Measurements from ENCODE around the gene GSG1L.

The GSG1L gene

DNA sequence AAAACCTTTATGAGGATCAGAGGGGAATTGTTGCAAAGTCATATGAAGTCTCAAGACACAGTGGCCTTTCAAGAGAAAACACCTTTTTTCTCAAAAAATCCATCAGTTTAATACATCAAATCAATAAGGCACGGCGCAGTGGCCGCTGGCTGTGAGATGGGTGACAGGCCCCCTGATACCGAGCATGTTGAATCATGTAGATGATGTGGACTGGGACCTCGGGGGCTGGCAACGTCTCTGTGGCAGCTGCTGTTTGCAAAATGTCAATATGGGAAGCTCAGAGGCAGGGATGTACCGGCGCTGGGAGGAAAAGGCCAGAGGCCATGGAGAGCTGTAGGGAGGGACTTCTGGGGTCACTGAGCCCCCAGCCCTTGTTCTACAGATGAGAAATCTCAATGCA lies 169.1 kb downstream of the GSG1L start:
- H2BK120ac ChIP-seq (ENCODE audit: low read depth, low read length) = no peak overlapping the region
- peaks cover 24 to 56% of the 10 kb centered on the region in 2 experiments for H3K27me3 ChIP-seq (ENCODE audit: control insufficient read depth in 1 of 2, insufficient read depth in 1 of 2, low read length in 2 of 2)
- no peak overlapping the region for H4K8ac ChIP-seq (ENCODE audit: low read length)
- no peak overlapping the region for H2AFZ ChIP-seq (ENCODE audit: low read depth, low read length)
- no peak overlapping the region for H3K27ac ChIP-seq (ENCODE audit: low read length, poor library complexity, severe bottlenecking)
- peaks cover 11% of the 10 kb centered on the region for H3K9me3 ChIP-seq (ENCODE audit: control insufficient read depth, low read length)
- H3K18ac ChIP-seq (ENCODE audit: low read depth in 1 of 2, low read length in 2 of 2) = no peak overlapping the region
- H3K4ac ChIP-seq (ENCODE audit: low read depth in 1 of 2, low read length in 2 of 2) = no peak overlapping the region
- H3K23ac ChIP-seq (ENCODE audit: low read length in 2 of 2) = no peak overlapping the region
- 85% methylated on average over 8 of the region's 8 CpGs for WGBS
- no peak overlapping the region for H4K91ac ChIP-seq (ENCODE audit: low read length)
- H3K4me2 ChIP-seq (ENCODE audit: low read length, poor library complexity, severe bottlenecking) = no peak overlapping the region
- no peak overlapping the region for H3K14ac ChIP-seq (ENCODE audit: low read length in 2 of 2)
- H2BK12ac ChIP-seq (ENCODE audit: low read length in 2 of 2) = no peak overlapping the region
- H3K79me1 ChIP-seq (replicated peaks; ENCODE audit: low read length, poor library complexity, severe bottlenecking) = no peaks in the 10 kb centered on the region
- H2BK5ac ChIP-seq (ENCODE audit: low read depth, low read length, poor library complexity, severe bottlenecking) = no peak overlapping the region
- no peak for DNase-seq
- no peaks in the 10 kb centered on the region for H3K36me3 ChIP-seq (ENCODE audit: control insufficient read depth in 1 of 2, insufficient read depth in 2 of 2, low read depth in 1 of 2, low read length in 2 of 2)
- H2BK15ac ChIP-seq (ENCODE audit: low read depth, poor library complexity, severe bottlenecking) = no peak overlapping the region
- H3K9ac ChIP-seq (ENCODE audit: low read length) = no peak overlapping the region
- H3K4me3 ChIP-seq (ENCODE audit: insufficient read depth in 1 of 2, low read depth in 1 of 2, low read length in 2 of 2) = no peak overlapping the region
- no peak overlapping the region for H2AK5ac ChIP-seq (ENCODE audit: low read length, severe bottlenecking)
- H3K4me1 ChIP-seq (ENCODE audit: control insufficient read depth, insufficient read depth, low read depth, low read length) = no peaks in the 10 kb centered on the region

DNA sequence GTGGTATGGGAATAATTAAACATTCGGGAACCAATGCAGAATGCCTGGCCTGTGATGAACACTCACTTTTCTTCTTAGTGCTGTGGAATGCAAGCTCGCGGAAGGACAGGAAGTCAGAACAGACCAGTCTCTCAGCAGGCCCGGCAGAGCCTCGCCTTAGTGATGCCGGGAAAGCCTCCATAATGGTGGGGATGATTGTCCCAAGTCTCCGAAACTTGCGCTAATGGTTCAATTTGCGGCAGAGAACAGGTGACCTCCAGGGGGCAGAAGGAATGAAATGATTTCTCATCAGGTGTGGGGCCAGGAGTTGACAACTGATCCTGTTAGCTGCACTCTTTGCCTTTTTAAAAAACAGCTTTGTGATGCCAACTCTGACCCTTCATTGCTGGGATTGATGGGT lies 170.6 kb downstream of the GSG1L start:
- no peaks in the 10 kb centered on the region for H3K36me3 ChIP-seq (ENCODE audit: control insufficient read depth in 1 of 2, insufficient read depth in 2 of 2, low read depth in 1 of 2, low read length in 2 of 2)
- 18% methylated on average over 9 of the region's 9 CpGs for WGBS

GRCh38 chr16:27890866-27891265 lies 172.6 kb downstream of the GSG1L start:
- no peak overlapping the region for H2BK15ac ChIP-seq (ENCODE audit: low read depth, poor library complexity, severe bottlenecking)
- H3K4me2 ChIP-seq (ENCODE audit: low read length, poor library complexity, severe bottlenecking) = no peak overlapping the region
- no peak overlapping the region for H4K91ac ChIP-seq (ENCODE audit: low read length)
- H3K4me1 ChIP-seq (ENCODE audit: control insufficient read depth, insufficient read depth, low read depth, low read length) = no peaks in the 10 kb centered on the region
- H3K4ac ChIP-seq (ENCODE audit: low read depth in 1 of 2, low read length in 2 of 2) = no peak overlapping the region
- no peak overlapping the region for H3K27ac ChIP-seq (ENCODE audit: low read length, poor library complexity, severe bottlenecking)
- H2BK5ac ChIP-seq (ENCODE audit: low read depth, low read length, poor library complexity, severe bottlenecking) = no peak overlapping the region
- H3K79me1 ChIP-seq (replicated peaks; ENCODE audit: low read length, poor library complexity, severe bottlenecking) = no peaks in the 10 kb centered on the region
- H4K8ac ChIP-seq (ENCODE audit: low read length) = no peak overlapping the region
- H3K23ac ChIP-seq (ENCODE audit: low read length in 2 of 2) = no peak overlapping the region
- no peak overlapping the region for H3K4me3 ChIP-seq (ENCODE audit: insufficient read depth in 1 of 2, low read depth in 1 of 2, low read length in 2 of 2)
- H3K9me3 ChIP-seq (ENCODE audit: control insufficient read depth, low read length) = peaks cover 1% of the 10 kb centered on the region
- no peaks in the 10 kb centered on the region for H3K36me3 ChIP-seq (ENCODE audit: control insufficient read depth in 1 of 2, insufficient read depth in 2 of 2, low read depth in 1 of 2, low read length in 2 of 2)
- H3K27me3 ChIP-seq (ENCODE audit: control insufficient read depth in 1 of 2, insufficient read depth in 1 of 2, low read length in 2 of 2) = peaks cover 22 to 57% of the 10 kb centered on the region in 2 experiments
- H3K14ac ChIP-seq (ENCODE audit: low read length in 2 of 2) = no peak overlapping the region
- WGBS = 53% methylated on average over 12 of the region's 12 CpGs
- H2AK5ac ChIP-seq (ENCODE audit: low read length, severe bottlenecking) = no peak overlapping the region
- no peak overlapping the region for H2BK12ac ChIP-seq (ENCODE audit: low read length in 2 of 2)
- H2BK120ac ChIP-seq (ENCODE audit: low read depth, low read length) = no peak overlapping the region
- no peak overlapping the region for H3K18ac ChIP-seq (ENCODE audit: low read depth in 1 of 2, low read length in 2 of 2)
- no peak for DNase-seq
- H3K9ac ChIP-seq (ENCODE audit: low read length) = no peak overlapping the region
- H2AFZ ChIP-seq (ENCODE audit: low read depth, low read length) = no peak overlapping the region

More for the DNA sequence above, 170.6 kb downstream of the GSG1L start:
- DNase-seq = no peak
- H3K9me3 ChIP-seq (ENCODE audit: control insufficient read depth, low read length) = peaks cover 11% of the 10 kb centered on the region
- H3K14ac ChIP-seq (ENCODE audit: low read length in 2 of 2) = no peak overlapping the region
- H3K9ac ChIP-seq (ENCODE audit: low read length) = no peak overlapping the region
- H3K4me3 ChIP-seq (ENCODE audit: insufficient read depth in 1 of 2, low read depth in 1 of 2, low read length in 2 of 2) = no peak overlapping the region
- peaks cover 21 to 61% of the 10 kb centered on the region in 2 experiments for H3K27me3 ChIP-seq (ENCODE audit: control insufficient read depth in 1 of 2, insufficient read depth in 1 of 2, low read length in 2 of 2)
- H3K23ac ChIP-seq (ENCODE audit: low read length in 2 of 2) = no peak overlapping the region
- no peaks in the 10 kb centered on the region for H3K79me1 ChIP-seq (replicated peaks; ENCODE audit: low read length, poor library complexity, severe bottlenecking)
- H2BK5ac ChIP-seq (ENCODE audit: low read depth, low read length, poor library complexity, severe bottlenecking) = no peak overlapping the region
- no peaks in the 10 kb centered on the region for H3K4me1 ChIP-seq (ENCODE audit: control insufficient read depth, insufficient read depth, low read depth, low read length)
- no peak overlapping the region for H2BK120ac ChIP-seq (ENCODE audit: low read depth, low read length)
- no peak overlapping the region for H3K4ac ChIP-seq (ENCODE audit: low read depth in 1 of 2, low read length in 2 of 2)
- H4K91ac ChIP-seq (ENCODE audit: low read length) = no peak overlapping the region
- H2AK5ac ChIP-seq (ENCODE audit: low read length, severe bottlenecking) = no peak overlapping the region
- no peak overlapping the region for H3K27ac ChIP-seq (ENCODE audit: low read length, poor library complexity, severe bottlenecking)
- no peak overlapping the region for H2BK15ac ChIP-seq (ENCODE audit: low read depth, poor library complexity, severe bottlenecking)
- no peak overlapping the region for H3K4me2 ChIP-seq (ENCODE audit: low read length, poor library complexity, severe bottlenecking)
- H4K8ac ChIP-seq (ENCODE audit: low read length) = no peak overlapping the region
- H3K18ac ChIP-seq (ENCODE audit: low read depth in 1 of 2, low read length in 2 of 2) = no peak overlapping the region
- H2BK12ac ChIP-seq (ENCODE audit: low read length in 2 of 2) = no peak overlapping the region
- H2AFZ ChIP-seq (ENCODE audit: low read depth, low read length) = no peak overlapping the region

DNA sequence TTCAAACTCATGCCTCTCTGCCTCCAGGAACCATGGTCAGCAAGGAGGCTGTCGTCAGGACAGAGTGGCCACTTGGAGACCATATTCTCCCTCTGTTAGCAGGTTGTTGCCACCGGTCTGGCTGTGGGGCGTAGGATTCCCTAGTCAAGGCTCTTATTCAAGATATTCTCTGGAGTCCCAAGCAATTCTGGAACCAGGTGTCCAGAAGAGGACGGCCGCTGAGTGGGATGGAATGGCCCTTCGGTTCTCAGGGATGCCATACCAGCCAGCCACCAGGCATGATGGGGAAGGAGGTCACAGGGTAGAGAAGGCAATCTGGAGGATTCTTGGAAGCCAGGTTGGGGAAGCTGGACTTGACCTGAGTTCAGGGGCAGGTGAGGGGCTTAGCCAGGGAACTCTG lies 173.5 kb downstream of the GSG1L start:
- H2BK120ac ChIP-seq (ENCODE audit: low read depth, low read length) = no peak overlapping the region
- H3K23ac ChIP-seq (ENCODE audit: low read length in 2 of 2) = no peak overlapping the region
- H3K18ac ChIP-seq (ENCODE audit: low read depth in 1 of 2, low read length in 2 of 2) = no peak overlapping the region
- H2BK12ac ChIP-seq (ENCODE audit: low read length in 2 of 2) = no peak overlapping the region
- no peak overlapping the region for H4K8ac ChIP-seq (ENCODE audit: low read length)
- DNase-seq = no peak
- H3K4ac ChIP-seq (ENCODE audit: low read depth in 1 of 2, low read length in 2 of 2) = no peak overlapping the region
- H3K4me2 ChIP-seq (ENCODE audit: low read length, poor library complexity, severe bottlenecking) = no peak overlapping the region
- H4K91ac ChIP-seq (ENCODE audit: low read length) = no peak overlapping the region
- no peaks in the 10 kb centered on the region for H3K4me1 ChIP-seq (ENCODE audit: control insufficient read depth, insufficient read depth, low read depth, low read length)
- no peak overlapping the region for H3K14ac ChIP-seq (ENCODE audit: low read length in 2 of 2)
- no peak overlapping the region for H2AFZ ChIP-seq (ENCODE audit: low read depth, low read length)
- H2BK15ac ChIP-seq (ENCODE audit: low read depth, poor library complexity, severe bottlenecking) = no peak overlapping the region
- no peak overlapping the region for H3K9ac ChIP-seq (ENCODE audit: low read length)
- peaks cover 13 to 53% of the 10 kb centered on the region in 2 experiments for H3K27me3 ChIP-seq (ENCODE audit: control insufficient read depth in 1 of 2, insufficient read depth in 1 of 2, low read length in 2 of 2)
- no peaks in the 10 kb centered on the region for H3K79me1 ChIP-seq (replicated peaks; ENCODE audit: low read length, poor library complexity, severe bottlenecking)
- H3K9me3 ChIP-seq (ENCODE audit: control insufficient read depth, low read length) = no peaks in the 10 kb centered on the region
- H3K4me3 ChIP-seq (ENCODE audit: insufficient read depth in 1 of 2, low read depth in 1 of 2, low read length in 2 of 2) = no peak overlapping the region
- no peaks in the 10 kb centered on the region for H3K36me3 ChIP-seq (ENCODE audit: control insufficient read depth in 1 of 2, insufficient read depth in 2 of 2, low read depth in 1 of 2, low read length in 2 of 2)
- H3K27ac ChIP-seq (ENCODE audit: low read length, poor library complexity, severe bottlenecking) = no peak overlapping the region
- no peak overlapping the region for H2AK5ac ChIP-seq (ENCODE audit: low read length, severe bottlenecking)
- 91% methylated on average over 6 of the region's 6 CpGs for WGBS
- H2BK5ac ChIP-seq (ENCODE audit: low read depth, low read length, poor library complexity, severe bottlenecking) = no peak overlapping the region
